HG02885 (cell line): ENCODE results near the gene SAMD4B.
A peak's percentile ranks its signal among the peaks of the same experiment; 100 is the strongest.

Source experiments
- ATAC-seq: cut with Tn5 transposase; IDR thresholded peaks from one replicate; pipeline ENCODE4 v1.9.1; 2021; ENCODE audit warnings: mild to moderate bottlenecking; ENCODE audit not compliant: unreplicated experiment, poor library complexity

The SAMD4B gene

GRCh38 chr19:39406656-39407409, 64.6 kb downstream of the SAMD4B start, which contains the start of gene ZFP36:
Gene ZFP36 (plus strand): TSS chr19:39406847. CDS start chr19:39406905, 58 bp downstream.
- no peak for ATAC-seq

- ATAC-seq, result no peak
Observed at GRCh38 chr19:39407410-39407659, 65.1 kb downstream of the SAMD4B start.

GRCh38 chr19:39407660-39408391, 65.6 kb downstream of the SAMD4B start:
- ATAC-seq, result no peak

- ATAC-seq, result no peak
Observed at GRCh38 chr19:39408392-39409207, 66.4 kb downstream of the SAMD4B start.

GRCh38 chr19:39409208-39410016, 67.2 kb downstream of the SAMD4B start:
- ATAC-seq, result no peak

GRCh38 chr19:39410017-39410830, 68.0 kb downstream of the SAMD4B start:
- ATAC-seq, result no peak

- ATAC-seq, result no peak
Observed at GRCh38 chr19:39410831-39411080, 68.5 kb downstream of the SAMD4B start.

- ATAC-seq, result no peak
Observed at GRCh38 chr19:39411081-39411831, 69.0 kb downstream of the SAMD4B start.

- ATAC-seq, result peak; percentile 25
Observed at GRCh38 chr19:39411832-39412099, 69.5 kb downstream of the SAMD4B start.

GRCh38 chr19:39412100-39412866, 70.1 kb downstream of the SAMD4B start, which contains the start of gene PLEKHG2:
Gene PLEKHG2 (plus strand): TSS chr19:39412669. CDS start chr19:39414087, 1,418 bp downstream.
- peak; percentile 60 for ATAC-seq

GRCh38 chr19:39412867-39413271, 70.6 kb downstream of the SAMD4B start:
- ATAC-seq, result no peak

- ATAC-seq, result no peak
Observed at GRCh38 chr19:39413272-39413910, 71.2 kb downstream of the SAMD4B start.

- ATAC-seq, result no peak
Observed at GRCh38 chr19:39413911-39414608, 71.8 kb downstream of the SAMD4B start.

- no peak for ATAC-seq
Observed at GRCh38 chr19:39415111-39416046, 73.2 kb downstream of the SAMD4B start.

GRCh38 chr19:39416152-39417120, 74.2 kb downstream of the SAMD4B start:
- ATAC-seq, result no peak
